GM19025 (cell line): ENCODE measurements around the gene LEP.
"Not testable (repeated sequence)": the region's sequence is repeated elsewhere in the genome, so short reads cannot be mapped to it uniquely, and the experiment has no call there.

Experiments used
- ATAC-seq: cut with Tn5 transposase; IDR thresholded peaks from one replicate; pipeline ENCODE4 v1.9.1; 2021; ENCODE audit warnings: mild to moderate bottlenecking, low read depth, moderate library complexity; ENCODE audit not compliant: unreplicated experiment

The LEP gene

DNA sequence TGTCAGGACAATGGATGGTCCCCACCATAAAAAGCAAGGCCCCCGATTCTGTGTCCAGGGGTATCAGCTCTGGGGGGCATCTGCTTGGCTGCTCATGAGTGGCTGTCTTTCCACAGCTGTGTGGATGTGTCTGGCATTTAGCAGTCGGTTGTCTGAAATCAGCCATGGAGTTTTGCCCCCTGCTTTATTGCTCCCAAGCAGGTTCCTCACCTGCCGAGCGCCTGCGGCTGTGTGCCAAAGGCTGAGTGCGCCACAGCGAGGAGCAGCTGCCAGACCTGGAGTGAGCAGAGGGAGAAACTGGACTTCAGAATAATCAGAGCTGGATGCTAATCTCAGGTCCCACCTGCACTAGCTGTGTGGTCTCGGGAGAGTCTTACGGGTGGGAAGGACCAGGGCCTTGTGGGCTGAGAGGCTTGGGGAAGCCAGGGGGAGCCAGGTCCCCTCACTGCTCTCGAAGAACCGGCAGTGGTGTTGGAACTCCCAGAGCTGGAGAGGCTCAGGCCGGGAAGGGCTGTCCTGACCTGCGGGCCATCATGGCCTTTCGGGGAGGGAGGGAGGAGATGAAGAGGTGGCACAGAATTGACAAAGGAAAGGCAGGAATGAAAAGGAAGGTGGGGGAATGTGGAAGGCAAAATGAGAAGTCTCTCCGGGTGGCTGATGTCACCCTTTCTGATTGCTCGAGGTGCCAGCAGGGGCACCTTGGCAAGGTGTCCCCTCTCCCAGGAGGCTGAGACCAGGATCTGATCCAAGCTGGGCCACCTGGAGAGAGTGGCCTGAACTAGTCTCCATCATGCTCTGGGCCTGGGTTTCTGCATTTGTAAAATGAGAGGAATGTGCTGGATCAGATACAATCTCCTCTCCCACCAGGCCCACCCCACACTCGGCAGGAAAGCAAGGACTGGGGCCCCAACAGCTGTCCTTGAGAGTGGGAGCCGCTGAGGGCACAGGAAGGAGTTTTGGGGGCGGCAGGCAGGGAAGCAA lies 30.2 kb upstream of the LEP start:
- ATAC-seq = no peak

DNA sequence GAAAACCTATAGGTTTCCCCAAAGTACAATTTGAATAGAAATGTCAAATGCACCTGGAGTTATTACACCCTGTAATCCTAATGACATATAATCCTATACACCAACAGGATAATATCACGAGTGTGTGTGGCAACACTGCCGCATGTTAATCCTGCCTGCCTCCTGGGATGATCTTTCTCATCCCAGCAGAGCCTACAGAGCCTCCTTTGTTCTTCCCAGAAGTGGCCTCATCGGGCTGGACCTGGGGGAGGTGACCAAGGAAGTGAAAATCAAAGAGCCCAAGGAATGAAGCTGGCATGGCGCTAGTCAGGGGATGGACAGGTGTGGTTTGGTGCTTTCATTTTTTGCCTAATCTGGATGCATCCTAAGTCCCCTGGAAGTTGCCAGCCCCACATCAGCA lies 29.5 kb upstream of the LEP start:
- no peak for ATAC-seq

DNA sequence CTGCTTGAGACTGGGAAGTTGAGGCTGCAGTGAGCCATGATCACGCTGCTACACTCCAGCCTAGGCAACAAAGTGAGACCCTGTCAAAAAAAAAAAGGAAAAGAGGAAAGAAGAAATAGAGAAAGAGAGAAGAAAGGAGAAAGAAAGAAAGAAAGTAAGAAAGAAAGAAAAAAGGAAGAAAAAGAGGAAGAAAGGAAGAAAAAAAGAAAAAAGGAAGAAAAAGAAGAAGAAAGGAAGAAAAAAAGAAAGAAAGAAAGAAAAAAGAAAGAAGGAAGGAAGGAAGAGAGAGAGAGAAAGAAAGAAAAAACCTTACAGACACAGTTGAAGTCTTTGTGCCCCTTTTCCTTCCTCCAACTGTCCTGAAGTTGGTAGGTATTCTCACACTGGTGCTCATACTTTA lies 26.6 kb upstream of the LEP start:
- no peak for ATAC-seq

DNA sequence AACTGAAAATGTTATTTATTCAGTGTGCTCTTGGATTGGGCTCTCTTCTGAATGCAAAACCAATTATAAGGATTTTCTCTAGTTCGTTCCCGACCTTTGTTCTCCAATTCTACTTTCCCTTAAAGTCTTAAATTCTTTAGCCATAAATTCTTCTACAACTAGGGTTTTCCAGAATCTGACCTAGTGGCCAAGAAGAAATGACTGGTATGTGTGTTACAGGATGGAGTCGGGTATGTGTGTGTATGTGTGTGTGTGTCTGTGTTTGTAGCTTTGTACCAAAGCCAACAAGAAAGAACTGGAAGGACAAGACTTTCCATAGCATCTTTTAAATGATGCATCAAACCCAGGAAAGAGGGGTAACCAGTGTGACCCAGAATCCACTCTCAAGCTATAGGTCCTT lies 25.8 kb upstream of the LEP start:
- no peak for ATAC-seq

DNA sequence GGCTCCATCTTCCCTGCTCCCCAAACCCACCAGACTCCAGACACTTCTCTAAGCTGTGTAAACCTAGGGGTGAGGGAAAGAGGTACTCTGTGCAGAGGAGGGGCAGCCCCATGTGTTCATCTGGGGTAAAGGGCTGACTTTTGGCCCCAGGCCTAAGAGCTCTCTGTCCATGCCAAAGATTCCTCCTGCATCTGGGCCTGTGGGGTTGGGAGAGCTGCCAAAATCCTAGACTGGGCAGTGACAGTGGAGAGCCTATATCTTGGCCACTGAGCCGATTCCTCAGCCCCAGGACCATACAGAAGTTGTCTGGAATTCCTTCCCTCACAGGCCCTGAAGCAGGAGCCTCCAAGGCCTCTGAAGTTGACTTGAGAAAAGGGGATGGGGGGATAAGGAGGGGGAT lies 25.3 kb upstream of the LEP start:
- ATAC-seq = no peak

DNA sequence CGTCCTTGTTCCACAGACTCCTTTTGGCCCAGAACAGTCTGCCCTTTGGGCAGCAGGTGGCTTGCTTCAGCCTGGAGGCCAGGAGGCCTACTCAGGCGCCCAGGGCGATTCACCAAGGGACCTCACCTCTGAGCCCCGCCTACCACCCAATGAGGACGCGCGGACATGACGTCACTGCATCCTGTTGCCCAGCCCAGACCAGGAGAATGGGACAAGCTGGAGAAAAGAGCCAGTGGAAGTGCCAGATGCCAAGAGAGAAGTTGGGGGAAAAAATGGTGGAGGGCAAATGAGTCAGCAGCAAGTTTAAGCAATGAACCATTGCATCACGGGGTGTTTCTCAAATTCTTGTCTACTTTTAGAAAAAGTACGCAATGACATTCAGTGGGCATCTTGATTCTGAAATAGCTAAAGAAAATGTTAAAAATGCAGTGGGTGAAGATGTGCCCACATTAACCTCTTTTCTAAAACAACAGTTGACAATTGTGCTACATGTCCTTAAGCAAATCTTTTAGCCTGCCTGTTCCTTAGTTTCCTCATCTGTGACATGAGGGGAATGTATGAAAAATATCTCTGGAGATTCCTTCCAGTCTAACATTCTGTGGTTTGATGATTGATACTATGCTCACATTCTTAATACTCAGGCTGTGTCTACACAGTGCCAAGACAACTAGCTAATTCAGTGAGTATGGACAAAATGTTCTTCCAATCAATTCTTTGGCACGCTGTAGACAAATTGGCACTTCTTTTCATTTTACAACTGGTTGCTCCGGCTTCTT lies 23.9 kb upstream of the LEP start:
- ATAC-seq = no peak

DNA sequence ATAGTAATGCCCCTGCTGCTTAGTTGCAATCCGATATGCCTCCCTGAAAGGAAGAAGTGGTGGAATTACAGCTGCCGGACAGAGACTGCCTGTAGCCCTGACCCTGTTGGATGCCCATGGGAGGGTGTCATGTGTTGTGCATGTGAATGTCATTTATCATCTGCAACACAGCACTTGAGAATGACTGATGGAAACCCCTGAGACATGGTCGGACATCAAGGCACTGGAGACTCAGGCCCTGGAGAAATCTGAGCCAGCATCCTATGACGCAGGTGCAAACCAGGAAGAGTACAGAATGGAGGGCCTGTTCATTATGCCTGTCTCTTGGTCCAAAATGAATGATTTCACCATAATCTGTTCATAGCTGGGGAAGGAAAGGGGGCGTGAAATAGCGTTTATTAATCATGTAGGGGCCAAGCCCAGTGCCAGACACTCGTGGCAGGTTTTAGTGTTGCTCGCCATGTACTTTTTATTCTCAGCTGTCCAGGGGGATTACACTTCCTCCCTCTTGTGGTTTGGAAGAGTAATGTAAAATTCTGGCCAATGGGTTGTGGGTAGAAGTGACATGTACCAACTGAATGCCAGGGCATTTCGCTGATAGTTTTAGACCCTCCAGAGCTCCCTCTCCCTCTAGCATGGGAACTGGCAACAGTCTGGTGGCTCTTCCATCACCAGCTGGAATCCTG lies 23.0 kb upstream of the LEP start:
- no peak for ATAC-seq

DNA sequence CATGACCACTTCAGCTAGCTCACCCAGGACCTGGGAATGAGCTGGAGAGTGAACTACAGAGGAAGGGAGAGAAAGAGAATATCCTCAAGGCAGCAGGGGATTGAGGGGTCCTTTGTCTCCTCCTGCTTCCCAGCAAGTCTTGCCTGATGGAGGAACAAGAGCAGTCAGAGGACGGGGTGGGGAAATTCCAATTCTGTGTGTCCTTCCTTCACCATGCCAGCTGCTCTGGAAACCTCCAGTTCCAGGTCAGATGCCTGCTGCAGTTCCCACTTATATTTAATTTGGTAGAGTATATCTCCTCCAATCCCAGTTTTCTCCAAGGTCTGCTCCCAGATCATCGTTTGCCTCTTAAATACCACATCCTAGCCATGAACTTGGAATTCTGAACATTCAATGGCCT lies 21.4 kb upstream of the LEP start:
- no peak for ATAC-seq

DNA sequence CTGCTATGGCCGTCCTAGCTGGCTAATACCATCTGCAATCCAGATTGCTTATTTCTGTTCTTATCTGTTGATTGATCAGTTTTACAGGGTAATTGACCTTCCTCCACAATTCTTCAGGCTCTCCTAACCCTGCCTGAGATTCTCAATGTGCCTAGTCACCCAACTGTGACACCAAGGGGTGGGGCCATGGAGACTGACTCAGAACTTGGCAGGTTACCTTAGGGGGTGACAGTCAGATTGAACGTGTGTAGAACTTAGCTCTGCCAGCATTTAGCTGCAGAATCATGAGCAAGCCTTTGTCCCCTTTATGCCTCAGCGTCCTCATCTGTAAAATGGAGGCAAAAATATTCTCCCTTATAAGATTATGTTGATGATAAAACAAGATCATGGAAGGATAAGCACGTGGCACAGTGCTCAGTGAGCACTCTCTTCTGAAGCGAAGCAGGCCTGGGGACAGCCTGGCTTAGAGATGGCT lies 19.1 kb upstream of the LEP start:
- ATAC-seq = no peak

DNA sequence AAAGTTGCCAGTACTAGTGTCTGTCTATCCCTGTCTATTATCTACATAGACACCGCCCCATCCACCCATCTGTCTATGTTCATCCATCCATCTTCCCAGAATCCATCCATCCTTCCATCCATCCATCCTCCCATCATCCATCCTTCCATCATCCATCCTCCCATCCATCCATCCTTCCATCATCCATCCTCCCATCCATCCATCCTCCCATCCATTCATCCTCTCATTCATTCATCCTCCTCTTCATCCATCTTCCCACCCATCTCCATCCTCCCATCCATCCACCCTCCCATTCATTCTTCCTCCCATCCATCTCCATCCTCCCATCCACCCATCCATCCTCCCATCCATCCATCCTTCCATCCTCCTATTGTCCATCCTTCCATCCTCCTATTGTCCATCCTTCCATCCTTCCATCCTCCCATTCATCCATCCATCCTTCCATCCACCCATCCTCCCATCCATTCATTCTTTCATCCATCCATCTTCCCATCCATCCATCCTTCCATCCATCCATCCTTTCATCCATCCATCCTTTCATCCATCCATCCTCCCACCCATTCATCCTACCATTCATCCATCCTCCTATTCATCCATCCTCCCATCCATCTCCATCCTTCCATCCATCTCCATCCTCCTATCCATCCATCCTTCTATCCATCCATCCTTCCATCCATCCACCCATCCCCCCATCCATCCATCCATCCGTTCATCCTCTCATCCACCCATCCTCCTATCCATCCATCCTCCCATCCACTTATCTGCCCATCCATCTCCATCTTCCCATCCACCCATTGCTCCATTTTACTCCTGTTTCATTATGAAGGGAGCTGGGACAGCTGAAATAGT lies 14.7 kb upstream of the LEP start:
- no peak for ATAC-seq

DNA sequence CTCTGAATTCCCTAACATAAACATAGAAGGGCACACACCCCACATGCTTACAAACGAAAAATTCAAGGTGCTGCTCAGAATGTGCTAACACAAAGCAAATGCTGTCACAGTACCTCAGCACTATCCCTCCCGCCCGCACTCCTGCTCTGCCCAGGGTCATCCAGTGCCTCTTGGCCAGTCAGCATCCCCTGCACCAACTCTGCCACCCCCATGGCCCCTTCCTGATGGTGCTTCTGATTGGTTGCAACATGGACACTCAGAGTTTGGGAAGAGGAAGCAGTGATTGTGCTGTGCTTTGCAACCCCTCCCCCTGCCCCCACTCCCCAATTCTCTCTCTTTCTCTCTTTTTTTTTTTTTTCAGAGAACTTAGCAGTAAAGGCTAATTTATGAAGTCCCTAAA lies 13.8 kb upstream of the LEP start:
- no peak for ATAC-seq

DNA sequence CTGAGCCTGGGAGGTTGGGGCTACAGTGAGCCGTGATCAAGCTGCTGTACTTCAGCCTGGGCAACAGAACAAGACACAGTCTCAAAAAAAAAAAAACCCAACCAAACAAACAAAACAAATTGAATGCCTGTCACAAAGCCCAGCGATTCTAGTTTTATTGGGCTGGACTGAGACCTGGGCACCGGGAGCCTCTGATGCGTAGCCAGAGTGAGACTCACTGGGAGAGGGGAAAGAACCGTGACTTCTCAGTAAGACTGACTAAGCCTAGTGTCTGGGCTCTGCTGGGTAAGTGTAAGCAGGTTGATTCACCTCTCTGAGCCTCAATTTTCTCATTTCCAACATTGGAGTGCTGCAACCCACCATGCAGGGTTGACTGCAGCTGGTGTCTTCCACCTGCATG lies 10.1 kb upstream of the LEP start:
- no peak for ATAC-seq

DNA sequence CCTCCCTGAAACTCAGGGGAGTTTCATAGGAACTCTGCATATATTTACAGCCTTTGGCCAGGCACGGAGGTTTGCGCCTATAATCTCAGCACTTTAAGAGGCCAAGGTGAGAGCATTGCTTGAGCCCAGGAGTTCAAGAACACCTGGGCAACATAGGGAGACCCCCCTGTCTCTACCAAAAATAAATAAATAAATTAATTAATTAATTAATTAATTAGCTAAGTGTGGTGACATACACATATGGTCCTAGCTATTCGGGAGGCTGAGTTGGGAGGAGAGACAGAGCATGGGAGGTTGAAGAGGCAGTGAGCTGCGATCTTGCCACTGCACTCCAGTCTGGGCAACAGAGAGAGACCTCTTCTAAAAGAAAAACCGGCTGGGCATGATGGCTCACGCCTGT lies 9.4 kb upstream of the LEP start:
- ATAC-seq = no peak

DNA sequence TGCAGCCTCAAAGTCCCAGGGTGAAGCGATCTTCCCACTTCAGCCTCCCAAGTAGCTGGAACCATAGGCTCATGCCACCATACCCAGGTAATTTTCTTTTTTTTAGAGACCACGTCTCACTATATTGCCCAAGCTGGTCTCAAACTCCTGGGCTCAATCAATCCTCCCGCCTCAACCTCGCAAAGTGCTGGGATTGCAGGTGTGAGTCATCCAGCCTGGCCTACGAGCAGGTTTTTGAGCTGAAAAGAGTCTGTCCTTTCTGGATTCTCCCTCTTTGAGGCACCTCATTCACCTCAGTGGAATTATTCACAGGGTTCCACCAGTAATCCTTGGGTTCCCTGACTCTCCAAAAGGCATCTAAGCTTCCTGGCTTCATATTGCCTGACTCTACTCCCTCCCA lies 7.6 kb upstream of the LEP start:
- no peak for ATAC-seq

DNA sequence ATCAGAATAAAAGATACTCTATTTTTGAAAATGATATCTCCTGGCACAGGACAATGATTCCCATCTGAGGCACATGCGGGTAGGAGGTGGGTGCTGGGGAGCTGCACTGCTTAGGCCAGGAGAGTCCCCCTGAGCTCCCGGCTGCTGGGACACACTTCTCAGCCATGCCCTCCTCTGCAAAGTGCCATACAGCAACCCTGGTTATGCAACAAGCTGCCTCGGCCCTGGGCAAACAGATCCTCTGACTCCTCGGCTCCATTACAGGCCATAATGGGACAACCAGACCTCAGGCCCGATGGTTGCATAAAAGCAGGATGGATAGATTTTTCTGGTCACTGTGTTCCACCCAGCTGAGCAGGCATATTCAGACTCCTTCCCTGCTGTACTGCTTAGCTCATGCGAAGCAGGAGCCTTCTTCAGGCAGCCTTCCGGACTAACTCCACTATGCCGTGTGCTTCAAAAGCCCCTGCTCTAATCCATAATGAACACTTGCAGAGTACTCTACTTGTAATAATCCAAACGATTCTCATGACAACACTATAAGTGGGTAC lies 6.5 kb upstream of the LEP start:
- ATAC-seq = no peak

DNA sequence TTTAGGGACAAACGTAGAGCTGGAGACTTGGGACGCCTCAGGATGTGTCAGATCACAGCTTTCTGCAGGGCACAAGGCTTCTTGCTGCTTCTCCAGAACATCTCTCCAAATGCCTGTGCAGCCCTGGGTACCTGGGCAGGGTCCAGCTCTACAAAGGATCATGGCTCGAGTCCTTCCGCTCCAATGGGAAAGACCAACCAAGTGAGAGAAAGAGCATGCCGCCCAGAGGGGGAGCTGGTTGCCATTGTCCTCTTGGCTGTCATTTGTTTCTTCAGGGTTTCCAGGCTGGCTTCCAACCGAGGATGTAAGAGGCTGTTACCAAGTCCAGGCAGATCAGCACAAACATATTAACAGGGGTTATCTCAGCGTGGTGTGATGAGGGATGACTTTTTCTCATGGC lies 5.6 kb upstream of the LEP start:
- no peak for ATAC-seq

DNA sequence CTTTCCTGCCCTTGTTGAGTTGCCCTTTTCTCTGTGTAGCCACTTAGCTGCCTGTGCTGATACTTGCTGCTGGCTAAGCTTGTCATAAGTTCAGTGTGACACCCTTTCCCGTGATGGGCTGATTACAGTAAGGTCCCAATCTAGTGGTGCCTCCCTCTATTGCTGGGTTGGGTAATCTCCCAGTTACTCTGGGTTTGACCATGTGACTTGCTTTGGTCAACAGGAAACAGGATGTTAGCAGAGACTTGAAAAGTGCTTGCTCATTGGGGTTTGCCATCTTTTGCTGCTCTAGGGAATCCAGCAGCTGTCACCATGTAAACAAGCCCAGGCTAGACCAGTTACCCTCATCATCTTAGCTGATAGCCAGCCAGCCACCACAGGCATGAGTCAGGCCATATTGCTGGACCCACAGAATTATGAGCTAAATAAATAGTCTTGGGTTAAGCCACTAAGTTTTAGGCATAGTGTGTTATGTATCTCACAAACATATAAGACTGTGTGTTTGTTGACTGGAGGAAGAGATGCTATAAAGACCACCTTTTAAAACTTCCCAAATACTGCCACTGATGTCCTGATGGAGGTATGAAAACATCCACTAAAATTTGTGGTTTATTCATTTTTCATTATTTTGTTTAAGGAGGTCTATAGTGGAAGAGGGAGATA lies 4.0 kb upstream of the LEP start:
- ATAC-seq = peak; percentile 55

DNA sequence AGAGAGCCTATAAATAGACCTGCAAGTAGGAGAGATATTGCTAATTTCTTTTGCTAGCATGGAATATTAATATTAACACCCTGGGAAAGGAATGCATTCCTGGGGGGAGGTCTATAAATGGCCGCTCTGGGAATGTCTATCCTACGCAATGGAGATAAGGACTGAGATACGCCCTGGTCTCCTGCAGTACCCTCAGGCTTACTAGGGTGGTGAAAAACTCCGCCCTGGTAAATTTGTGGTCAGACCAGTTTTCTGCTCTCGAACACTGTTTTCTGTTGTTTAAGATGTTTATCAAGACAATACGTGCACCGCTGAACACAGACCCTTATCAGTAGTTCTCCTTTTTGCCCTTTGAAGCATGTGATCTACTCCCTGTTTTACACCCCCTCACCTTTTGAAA lies 1.9 kb upstream of the LEP start:
- not testable (repeated sequence) for ATAC-seq

DNA sequence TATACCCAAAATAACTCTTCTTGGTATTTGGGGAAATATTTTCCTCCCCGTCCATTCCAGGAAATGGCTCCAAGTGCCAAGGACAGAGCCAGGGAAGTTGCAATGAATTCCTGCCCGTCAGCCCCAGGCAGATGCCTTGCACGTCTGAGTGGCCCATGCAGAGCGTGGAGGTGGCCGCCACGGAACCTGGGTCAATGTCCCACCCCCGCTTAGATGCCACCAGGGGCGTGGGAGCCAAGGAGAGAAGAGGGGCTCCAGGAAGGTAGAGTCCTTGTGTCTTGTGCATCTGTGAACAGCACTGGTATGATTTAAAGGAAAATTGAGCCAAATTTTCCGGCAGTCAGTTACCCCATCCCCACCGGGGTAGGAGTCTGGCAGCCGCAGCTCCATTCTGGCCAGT lies 1.6 kb downstream of the LEP start:
- ATAC-seq = no peak
